ENCODE data around the gene MYO15A. TPM values are rescaled to one million over a fixed set of nuclear protein-coding genes. Genes with fewer than 3 reads are reported as not detected.

Gene MYO15A
- total RNA-seq, 1 experiment from 2014 or later, result 0.36 TPM

- Histone ChIP-seq H3K9me3 (ENCODE audit: control insufficient read depth, insufficient read depth, low read depth, low read length) (no peaks in the 10 kb centered on the region), H3K27me3 (ENCODE audit: control insufficient read depth, insufficient read depth, low read length) (no peaks in the 10 kb centered on the region), H3K4me1 (ENCODE audit: control insufficient read depth, insufficient read depth, low read length) (peaks cover 13% of the 10 kb centered on the region), H3K36me3 (ENCODE audit: control insufficient read depth, insufficient read depth, low read length) (no peaks in the 10 kb centered on the region), H3K4me3 (ENCODE audit: low read depth in 2 of 2, low read length in 2 of 2) (no peak overlapping the region), H3K27ac (ENCODE audit: low read length) (no peak overlapping the region)
- CTCF ChIA-PET, result no interaction called here
- POLR2A ChIA-PET, result interaction anchor here (0.5 kb wide), 1 partner anchor 1234 kb away, joined by 5 read pairs; no protein-coding TSS in a partner anchor
- intact Hi-C loops (cut with micrococcal nuclease; ENCODE audit: unreplicated experiment) (no loop called here), in situ Hi-C loops (cut with HindIII; ENCODE audit: low pct_unique_long_range_greater_than_20kb, low sequenced_read_pairs) (no loop called here)
- BruUV-seq (replicated peaks), result no TSS peak
- DNase-seq (ENCODE audit: low read depth, low spot score), result no peak
- no peak for ATAC-seq
- TF ChIP-seq TCF7L2 (IDR thresholded peaks at IDR 0.05; ENCODE audit: low read depth, low read length) (no peak), POLR2AphosphoS5 (IDR thresholded peaks at IDR 0.05; ENCODE audit: low read depth, low read length) (no peak), SIN3A (IDR thresholded peaks at IDR 0.05; ENCODE audit: borderline replicate concordance, insufficient read depth, low read depth, low read length) (no peak), CTCF (IDR thresholded peaks at IDR 0.05) (no peak), REST (IDR thresholded peaks at IDR 0.05; ENCODE audit: insufficient read depth in 1 of 2, low read depth in 2 of 2, low read length in 1 of 2) (no peak)
These were observed 69.2 kb downstream of the MYO15A start for GRCh38 chr17:18177722-18178121.

- no peaks in the 10 kb centered on the region for H3K9me3 ChIP-seq (ENCODE audit: control insufficient read depth, insufficient read depth, low read depth, low read length)
- in situ Hi-C loops (cut with HindIII; ENCODE audit: low pct_unique_long_range_greater_than_20kb, low sequenced_read_pairs), result no loop called here
- no peak overlapping the region for H3K4me3 ChIP-seq (ENCODE audit: low read depth in 2 of 2, low read length in 2 of 2)
- no TSS peak for BruUV-seq (replicated peaks)
- peaks cover 13% of the 10 kb centered on the region for H3K4me1 ChIP-seq (ENCODE audit: control insufficient read depth, insufficient read depth, low read length)
- no peak overlapping the region for H3K27ac ChIP-seq (ENCODE audit: low read length)
- TF ChIP-seq POLR2AphosphoS5 (IDR thresholded peaks at IDR 0.05; ENCODE audit: low read depth, low read length) (no peak), REST (IDR thresholded peaks at IDR 0.05; ENCODE audit: insufficient read depth in 1 of 2, low read depth in 2 of 2, low read length in 1 of 2) (no peak), TCF7L2 (IDR thresholded peaks at IDR 0.05; ENCODE audit: low read depth, low read length) (no peak)
- ATAC-seq (no peak), DNase-seq (ENCODE audit: low read depth, low spot score) (no peak)
- H3K27me3 ChIP-seq (ENCODE audit: control insufficient read depth, insufficient read depth, low read length), result no peaks in the 10 kb centered on the region
- intact Hi-C loops (cut with micrococcal nuclease; ENCODE audit: unreplicated experiment), result no loop called here
- CTCF ChIA-PET, result no interaction called here
- POLR2A ChIA-PET, result no interaction called here
- no peaks in the 10 kb centered on the region for H3K36me3 ChIP-seq (ENCODE audit: control insufficient read depth, insufficient read depth, low read length)
These were observed 70.6 kb downstream of the MYO15A start for GRCh38 chr17:18179196-18179595.

Measured in Panc1 (cell line).